C1 segment of cervical spinal cord (tissue), 14 donors: ENCODE measurements around the gene CCT2.

Experiments used
- DNase-seq, 14 donors: peaks; one replicate each; lab custom pipeline; 2025; lab: John Stamatoyannopoulos, UW

Gene CCT2

DNA sequence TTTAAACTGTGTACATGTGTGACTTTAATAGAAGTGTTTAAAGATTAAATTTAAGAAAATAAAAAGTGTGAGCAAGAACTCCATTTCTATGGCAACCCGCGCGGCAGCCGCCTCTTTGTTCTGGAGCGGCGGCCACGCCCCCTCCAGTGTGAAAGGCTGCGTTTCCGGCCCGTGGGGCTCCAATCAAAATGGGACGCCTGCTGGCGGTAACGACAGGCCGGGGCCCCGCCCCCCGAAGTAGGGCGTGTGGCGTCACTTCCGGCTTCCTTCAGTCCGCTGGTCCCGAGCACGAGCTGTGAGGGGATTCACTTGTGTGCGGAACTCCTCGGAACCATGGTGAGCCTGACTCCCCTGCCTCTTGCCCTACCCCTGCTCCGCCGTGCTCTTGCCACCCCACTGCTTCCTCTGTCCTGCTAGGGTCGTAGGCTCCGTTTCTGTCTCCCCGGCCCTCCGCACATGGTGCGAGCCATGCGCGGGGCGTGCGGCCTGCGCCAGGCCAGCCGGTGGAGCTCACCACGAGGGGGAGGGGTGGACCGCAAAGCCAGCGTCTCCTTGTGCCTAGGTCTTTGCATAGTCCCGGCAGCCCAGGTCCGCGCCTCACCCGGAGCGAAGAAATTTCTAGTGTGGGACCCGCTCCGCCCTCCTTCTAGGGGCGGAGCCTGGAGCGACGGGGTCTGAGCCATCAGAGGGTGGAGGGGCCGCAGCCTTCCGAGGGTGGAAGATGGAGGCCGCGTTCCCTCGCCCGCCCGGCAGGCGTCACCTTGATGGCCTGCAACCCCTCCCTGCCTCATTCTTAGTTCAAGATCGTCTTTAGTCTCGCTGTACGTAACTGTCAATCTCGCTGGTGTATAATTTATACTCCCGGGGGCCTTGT, at the start of gene CCT2:
Gene CCT2, plus strand, starts transcription at position 271 of the 874 bp plus-strand sequence. Its CDS starts 63 bp downstream, at position 334.
- DNase-seq: peak; percentile 44 to 94 (median 89)

DNA sequence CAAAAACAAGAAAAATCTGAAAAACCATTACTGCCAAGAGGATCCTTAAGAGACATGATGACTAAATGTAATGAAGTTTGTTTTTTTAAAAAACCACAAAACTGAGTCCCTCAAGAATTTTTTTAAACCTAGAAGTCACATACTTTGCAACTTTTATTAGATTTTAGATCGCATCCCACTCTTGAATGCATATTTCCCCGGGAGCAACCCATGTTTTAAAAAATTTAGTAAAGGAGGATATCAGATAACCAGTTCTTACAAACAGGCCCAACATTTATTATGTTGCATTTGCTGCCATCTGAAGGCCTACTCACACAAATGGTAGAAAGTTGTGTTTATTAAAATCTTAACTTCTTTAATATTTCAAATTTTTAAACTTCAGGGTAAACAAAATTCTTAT, 44.3 kb upstream of the CCT2 start:
- DNase-seq: no peak

DNA sequence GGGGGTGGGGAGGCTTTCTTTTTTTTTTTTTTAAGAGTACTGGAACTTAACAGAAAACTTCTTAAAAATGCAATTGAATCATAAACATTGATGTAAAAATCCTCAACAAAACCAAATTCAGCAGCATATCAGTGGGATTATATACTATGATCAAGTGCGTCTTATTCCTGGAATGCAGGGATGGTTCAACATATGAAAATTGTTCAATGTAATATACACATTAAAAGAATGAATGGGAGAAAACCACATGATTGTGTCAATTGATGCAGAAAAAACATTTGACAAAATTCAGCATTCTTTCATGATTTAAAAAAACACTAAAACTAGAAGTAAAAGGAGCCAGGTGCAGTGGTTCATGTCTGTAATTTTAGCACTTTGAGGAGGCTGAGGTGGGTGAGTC, 41.2 kb upstream of the CCT2 start:
- no peak for DNase-seq

DNA sequence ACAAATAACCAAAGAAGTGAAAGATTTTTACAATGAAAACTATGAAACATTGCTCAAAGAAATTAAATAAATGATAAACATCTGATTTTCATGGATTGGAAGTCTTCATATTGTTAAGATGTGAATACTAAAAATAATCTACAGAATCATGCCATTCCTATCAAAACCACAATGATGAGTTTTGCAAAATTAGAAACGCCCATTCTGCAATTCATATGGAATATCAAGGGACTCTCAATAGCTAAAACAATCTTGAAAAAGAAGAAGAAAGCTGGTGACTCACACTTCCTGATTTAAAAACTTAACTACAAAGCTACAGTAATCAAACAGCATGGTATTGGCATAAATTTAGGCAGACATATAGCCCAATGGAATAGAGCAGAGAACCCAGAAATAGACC, 40.2 kb upstream of the CCT2 start:
- no peak for DNase-seq

DNA sequence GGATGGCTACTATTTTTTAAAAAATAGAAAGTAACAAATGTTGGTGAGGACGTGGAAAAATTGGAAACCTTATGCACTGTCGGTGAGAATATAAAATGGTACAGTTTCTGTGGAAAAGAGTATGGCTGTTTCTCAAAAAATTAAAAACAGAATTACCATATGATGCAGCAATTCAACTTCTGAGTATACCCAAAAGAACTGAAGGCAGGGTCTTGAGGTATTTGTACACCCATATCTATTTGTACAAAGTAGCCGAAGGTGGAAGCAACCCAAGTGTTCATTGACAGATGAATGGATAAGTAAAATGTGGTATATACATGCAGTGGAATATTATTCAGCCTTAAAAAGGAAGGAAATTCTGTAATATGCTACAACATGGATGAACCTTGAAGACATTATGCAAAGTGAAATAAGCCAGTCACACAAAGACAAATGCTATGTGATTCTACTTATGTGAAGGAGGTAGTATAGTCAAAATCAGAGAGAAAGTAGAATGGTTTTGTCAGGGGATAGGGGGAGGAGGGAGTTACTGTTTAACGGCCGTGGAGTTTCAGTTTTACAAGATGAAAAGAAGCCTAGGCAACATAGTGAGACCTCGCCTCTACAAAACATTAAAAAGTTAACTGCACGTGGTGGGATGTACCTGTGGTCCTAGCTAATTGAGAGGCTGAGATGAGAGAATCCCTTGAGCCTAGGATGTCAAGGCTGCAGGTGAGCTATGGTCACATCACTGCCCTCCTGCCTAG, 38.4 kb upstream of the CCT2 start:
- DNase-seq: no peak

DNA sequence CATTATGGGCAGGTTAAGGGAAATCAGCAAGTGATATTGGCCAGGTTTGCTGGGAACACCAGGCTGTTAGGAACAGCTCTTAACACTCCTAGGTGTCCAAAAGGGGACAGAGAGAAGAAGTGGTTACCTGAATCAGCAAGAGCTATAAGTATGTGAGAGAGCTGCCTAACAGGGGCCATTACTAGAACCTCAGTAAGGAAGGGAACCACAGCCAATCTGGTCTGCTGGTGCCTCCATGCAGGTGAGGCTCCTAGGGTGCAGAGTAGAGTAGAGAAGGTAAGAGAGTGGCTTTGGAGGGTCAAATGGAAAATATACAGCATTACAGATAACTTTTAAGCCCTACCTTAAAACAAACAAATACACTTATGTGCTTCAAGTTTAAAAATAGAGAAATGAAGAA, 36.6 kb upstream of the CCT2 start:
- DNase-seq: no peak

DNA sequence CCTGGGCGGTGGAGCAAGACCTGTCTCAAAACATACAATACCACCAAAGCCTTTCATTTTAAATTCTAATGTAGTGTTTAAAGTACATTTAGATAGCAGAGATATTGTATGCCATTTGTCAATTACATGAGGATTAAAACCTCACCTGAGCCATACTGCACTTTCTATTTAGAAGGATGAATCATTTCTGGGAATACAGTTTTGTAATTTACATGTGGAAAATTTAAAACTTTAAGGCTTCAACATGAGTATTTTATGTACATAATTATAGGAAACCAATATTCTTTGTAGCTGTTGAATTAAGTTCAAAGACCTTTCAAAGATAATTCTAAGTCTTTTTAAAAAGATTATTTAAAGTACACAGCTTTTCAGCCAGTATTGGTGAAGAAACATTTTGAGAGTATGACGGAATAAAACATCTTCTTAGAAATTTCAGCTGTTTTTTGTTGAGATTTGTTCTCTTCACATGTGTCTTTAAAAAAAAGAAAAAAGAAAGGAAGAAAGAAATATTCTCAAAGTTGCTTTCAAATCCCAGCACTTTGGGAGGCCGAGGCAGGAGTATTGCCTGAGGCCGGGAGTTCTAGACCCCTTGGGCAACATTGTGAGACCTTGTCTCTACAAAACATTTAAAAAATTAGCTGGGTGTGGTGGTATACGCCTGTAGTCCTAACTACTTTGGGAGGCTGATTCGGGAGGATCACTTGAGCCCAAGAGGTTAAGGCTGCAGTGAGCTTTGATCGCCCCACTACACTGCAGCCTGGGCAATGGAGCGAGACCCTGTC, 34.5 kb upstream of the CCT2 start:
- no peak for DNase-seq

DNA sequence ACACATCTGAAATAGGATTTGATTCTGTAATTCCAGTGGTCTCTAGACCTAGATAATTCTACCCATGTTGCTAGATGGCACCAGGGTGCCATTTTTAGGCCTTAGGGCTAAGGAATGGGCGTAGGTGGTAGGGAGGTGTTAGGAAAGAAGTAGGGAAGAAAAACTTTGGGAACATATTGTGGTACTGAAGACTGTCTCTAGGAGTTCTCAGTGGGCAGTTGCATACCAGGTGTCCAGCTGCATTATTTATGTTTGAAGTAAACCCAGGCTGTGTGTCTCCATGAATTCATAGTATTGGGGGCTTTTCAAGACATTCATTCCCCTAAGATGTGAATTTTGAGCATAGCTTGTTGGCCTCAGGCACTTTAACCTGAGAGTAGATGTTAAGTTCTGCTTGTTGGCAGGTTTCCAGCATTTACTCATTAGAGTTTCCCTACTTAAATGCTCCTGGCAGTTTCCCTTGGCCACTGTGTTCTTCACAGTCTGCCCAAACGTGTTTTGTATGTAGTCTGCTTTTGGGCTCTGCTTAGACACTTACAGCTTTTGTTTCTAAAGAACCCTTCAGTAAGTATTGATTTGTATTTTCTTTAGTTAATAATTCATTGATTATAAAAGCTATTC, 31.5 kb upstream of the CCT2 start:
- peak in 3 of 14 donors; percentile 3 to 7 (median 4) for DNase-seq

DNA sequence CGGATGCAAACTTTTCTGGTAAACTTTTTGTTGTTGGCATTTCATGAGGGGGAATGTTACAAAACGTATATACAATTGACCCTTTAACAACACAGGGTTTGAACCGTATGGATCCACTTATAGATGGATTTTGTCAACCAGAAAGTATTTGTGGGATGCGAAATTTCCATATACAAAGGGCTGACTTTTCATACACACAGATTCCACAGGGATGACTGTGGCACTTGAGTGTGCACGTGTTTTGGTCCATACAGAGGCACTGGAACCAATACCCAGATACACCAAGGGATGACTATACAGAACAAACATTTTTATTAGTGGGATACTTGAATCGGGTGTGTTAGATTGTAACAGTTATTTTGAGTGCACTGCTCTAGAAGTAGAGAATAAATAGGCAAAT, 29.8 kb upstream of the CCT2 start:
- DNase-seq: no peak

DNA sequence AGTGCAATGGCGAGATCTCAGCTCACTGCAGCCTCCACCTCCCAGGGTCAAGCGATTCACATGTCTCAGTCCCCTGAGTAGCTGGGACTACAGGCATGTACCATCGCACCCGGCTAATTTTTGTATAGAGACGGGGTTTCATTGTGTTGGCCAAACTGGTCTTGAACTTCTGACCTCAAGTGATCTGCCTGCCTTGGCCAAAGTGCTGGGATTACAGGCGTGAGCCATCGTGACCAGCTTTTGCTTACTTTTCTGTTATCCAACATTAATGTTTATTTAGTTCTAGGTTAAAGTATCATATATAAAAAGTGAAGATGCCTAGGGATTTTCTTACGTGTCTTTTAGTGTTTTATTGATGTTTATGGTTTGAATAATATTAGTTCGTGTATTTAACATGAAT, 28.9 kb upstream of the CCT2 start:
- no peak for DNase-seq

DNA sequence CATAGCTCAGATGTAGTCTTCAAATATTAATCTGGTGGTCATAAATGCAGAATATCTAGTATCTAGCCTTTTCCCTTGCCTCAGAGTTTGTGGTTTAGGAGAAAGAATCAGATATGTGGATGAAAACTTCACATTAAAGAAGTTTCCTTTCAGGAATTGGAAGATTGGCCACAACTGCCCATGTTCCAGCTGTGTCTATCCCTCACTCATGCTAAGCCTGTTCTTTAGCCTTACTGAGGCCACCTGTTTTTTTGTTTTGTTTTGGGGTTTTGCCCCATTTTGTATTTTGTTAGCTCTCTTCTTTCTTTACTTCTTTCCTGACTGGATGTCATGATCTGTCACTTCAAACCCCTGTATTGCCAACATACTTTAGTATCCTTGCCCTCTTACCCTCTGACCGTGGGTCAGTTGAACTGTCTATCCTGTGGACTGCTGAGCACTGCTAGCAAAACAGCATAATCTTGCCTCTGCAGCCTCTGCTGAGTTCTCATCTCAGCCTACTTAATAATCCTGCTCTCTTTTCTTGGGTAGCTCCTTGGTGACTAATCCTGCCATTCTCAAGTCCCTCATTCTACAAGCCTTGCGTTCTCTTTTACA, 22.0 kb upstream of the CCT2 start:
- DNase-seq: no peak

DNA sequence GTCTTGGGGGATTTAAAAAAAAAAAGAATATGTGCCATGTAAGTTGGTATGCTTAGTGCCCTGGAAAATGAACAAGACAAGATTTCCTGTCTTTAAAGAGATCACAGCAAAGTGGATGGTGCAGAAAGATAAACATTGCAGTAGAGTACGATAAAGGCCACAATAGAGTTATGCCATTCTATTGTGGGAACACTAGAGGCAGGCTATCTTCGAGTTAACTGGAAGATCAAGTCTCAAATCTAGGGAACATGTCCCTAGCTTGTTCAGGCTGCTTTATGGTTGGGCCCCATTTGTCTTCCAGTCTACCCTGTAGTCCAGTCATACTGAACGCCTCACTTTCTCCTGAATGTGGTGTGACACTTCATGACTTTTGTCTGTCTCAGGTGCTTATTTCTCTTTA, 18.7 kb upstream of the CCT2 start:
- DNase-seq: no peak

DNA sequence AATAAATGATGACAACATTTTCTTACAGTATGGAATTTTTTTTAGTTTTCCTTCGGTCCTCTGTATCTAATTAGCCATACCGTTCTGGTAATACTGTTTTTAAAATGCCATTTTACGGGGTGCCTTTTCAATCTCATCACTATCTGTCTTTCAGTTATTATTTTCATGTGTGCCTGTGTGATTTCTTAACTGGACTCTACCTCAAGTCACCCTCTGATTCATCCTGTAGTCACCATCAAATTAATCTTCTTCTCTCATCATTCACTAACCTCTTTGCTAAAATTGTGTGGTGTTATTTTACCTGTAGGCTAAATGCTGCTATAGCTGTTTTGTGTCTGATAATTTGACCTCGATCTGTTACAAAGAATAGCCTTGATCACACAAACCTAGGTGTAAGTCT, 16.0 kb upstream of the CCT2 start:
- DNase-seq: no peak

DNA sequence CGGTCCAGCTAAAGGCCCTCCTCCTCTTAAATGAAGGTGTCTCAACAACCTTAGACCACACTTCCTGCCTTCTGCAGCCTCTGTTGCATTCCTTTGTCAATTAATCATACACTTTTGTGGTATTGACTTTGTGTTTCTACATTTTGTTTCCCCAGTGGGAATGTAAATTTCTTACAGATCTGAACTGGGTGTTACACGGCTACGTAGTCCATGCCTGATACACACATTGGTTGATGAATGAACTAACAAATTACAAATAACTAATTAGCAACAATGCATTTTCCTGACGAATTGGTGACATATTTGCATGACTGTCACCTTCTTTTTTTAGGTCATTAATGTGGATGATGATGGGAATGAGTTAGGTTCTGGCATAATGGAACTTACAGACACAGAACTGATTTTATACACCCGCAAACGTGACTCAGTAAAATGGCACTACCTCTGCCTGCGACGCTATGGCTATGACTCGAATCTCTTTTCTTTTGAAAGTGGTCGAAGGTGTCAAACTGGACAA, 15.2 kb upstream of the CCT2 start:
- no peak for DNase-seq

DNA sequence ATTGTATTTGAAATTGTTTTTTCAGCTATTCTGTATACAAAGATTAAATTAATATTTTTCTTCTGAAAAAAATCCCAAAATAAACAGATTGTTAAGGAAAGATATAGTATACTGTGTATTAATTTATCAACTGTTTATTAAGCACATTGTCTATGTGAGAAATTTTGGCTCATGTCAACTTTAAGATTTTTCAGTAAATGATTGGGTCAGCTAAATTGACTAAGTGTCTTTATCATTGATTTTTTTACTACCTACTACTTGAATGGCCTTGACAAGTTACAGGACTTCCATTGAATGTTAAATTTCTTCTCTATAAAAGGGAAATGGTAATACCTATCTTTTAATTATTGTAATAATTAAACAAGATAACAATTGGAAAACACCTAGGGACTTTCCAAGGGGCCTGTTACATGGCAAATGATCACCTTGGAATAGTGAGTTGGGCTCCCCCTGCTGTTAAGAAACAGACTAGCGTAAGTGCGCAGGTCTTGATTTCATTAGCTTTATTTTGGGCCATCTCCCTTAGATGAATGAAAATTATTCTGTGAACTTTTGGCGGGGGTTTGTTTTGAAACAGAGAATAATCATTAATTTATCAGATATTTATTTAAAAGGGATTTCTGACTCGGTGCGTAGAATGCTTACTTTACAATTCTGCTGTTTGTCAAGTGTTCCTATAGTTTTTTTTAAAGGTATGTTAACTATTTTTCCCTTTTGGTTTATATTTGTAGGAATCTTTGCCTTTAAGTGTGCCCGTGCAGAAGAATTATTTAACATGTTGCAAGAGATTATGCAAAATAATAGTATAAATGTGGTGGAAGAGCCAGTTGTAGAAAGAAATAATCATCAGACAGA, 14.5 kb upstream of the CCT2 start:
- DNase-seq: peak in 1 of 14 donors; percentile 22

DNA sequence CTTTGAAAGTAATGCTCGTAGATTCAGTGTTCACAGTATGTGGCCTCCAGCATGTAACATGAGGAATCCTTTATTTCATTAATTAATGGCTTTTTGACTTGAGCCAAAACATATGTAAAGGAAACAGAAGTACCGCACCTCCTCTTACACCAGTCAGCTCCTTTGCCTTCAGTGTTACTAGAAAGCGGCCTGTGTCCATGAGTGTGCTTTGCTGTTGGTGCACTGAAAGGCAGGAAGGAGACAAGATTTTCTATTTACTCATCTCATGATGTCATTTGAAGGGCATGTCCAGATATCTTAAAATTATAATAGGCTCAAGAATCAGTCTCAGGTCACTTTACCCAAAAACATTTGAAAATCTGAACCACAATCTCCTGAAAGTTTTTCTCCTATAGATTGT, 9.9 kb upstream of the CCT2 start:
- DNase-seq: no peak

DNA sequence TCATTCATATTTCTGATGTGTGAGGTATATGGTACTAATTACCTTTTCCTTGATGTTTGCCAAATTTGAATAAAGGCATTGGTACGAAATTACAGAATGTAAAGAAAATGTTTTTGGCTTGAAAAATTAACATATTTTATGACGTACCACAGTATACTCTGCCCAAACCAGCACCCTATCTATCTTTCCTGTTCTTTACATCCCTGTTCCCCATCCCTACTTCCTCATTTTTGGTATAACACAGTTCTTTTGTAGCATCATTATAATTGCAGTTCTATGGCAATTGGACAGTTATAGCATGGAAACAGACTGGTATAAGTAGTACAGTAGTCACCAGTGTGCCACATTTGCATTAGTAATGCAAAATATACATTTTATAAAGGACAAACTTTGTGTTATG, 7.0 kb upstream of the CCT2 start:
- no peak for DNase-seq

DNA sequence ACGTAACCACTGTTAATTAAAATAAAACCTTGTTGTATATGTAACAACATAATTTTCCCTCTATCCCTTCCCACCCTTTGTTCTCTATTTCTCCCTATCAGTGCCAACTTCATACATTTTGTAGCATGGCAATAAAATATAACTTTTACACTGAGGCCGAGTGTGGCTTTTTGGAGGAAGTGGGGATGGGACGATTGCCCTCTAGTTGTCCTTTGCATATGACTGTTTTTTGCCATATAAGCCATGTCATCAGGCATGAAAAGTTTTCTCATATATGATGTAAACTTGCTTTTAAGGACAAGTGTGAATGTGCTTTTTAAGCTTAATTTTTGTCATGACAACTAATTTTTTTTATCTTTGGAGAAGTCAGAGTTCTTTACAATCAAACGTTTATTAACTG, 6.2 kb upstream of the CCT2 start:
- no peak for DNase-seq

DNA sequence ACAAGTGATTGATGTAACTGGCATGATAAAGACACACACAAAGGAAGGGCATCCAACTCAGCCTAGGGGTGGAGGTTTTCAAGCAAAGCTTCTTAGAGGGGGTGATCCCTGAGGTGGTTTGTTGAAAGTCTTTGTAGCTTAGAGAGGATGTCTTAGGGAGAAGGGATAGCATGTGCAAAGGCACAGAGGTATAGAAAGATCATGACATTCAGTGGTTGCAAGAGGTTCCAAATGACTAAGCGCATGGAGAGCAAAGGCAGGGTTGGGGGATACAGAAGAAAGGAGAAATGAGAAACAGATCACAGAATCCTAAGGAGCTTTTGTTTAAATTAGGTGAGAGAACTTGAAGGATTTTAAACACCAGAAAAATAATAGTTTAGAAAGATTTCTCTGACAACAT, 5.2 kb upstream of the CCT2 start:
- DNase-seq: no peak

DNA sequence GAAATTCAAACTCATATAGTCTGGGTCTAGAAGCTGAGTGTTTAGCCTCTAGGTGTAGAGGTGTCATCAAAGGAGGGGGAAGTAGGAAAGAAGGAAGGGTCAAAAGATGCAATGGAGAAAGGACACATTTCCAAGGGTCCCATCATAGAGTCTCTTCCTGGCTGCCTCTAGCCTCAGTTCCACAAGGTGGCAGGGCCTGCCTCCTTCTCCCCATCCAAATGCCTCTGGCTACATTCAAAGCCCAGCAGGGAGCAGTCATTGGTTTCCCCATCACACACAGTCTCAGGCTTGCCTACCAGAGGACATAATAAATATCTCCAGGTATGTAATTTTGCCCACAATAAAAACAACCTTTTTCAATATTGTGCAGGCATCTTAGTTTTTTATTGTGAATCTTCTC, 2.1 kb upstream of the CCT2 start:
- no peak for DNase-seq
